GM21528 (cell line): ENCODE data around the gene CTNNA2.

ENCODE experiments used
- ATAC-seq: cut with Tn5 transposase; IDR thresholded peaks from one replicate; pipeline ENCODE4 v1.9.1; 2021; ENCODE audit warnings: mild to moderate bottlenecking, moderate library complexity; ENCODE audit not compliant: unreplicated experiment, low FRiP score

The CTNNA2 gene

GRCh38 chr2:79512442-79513401 is at the start of gene CTNNA2:
TSS of gene CTNNA2 (plus strand) at chr2:79513051.
- no peak for ATAC-seq

GRCh38 chr2:79487399-79487798 is 25.5 kb upstream of the CTNNA2 start:
- no peak for ATAC-seq

DNA sequence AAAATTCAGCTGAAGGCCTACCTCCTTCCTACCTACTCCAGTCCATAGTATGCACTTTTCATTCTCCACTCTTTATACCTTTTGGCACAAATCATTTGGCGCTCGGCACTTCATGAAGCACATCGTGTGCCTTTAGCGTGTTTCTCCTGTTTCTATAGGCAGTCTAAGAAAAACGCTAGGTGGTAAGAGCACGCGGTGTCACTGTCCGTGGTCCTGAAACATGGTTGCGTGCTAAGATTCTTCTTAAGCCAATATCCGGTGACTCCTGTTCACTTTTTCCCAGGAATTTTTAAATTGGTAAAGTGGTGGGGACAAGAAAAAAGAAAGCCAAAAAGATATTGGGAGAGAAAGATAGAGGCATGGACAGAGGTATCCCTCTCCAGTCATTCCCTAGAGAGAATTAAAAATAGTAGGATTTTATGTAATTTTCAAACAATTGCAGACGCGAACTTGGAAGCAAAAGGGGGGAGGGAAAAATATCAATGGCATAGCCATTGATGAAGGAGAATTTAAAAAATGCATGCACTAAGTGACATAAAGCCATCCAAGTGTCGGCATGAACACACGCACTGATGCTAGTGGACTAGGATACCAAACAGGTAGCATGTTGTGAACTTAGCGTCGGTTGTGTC is 1.4 kb upstream of the CTNNA2 start:
- ATAC-seq: no peak

DNA sequence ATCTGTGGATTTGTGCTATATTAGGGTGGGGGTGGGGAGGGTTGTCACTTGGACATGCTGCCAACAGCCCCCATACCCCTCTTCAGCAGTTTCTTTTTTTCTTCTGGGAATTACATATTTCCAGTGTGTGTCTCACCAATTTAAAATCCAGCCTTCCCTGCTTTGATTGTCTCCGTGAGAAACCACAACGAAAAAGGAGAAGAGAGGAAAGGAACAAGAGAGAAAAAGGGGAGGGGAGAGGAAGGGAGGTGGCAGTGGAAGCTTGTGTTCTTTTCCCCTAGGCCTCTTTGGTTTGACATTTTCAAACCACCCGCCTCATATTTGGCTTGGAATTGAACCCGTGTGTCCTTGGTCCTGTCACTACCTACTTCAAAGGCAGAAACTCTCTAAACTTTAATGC is 860 bp downstream of the CTNNA2 start:
- no peak for ATAC-seq

DNA sequence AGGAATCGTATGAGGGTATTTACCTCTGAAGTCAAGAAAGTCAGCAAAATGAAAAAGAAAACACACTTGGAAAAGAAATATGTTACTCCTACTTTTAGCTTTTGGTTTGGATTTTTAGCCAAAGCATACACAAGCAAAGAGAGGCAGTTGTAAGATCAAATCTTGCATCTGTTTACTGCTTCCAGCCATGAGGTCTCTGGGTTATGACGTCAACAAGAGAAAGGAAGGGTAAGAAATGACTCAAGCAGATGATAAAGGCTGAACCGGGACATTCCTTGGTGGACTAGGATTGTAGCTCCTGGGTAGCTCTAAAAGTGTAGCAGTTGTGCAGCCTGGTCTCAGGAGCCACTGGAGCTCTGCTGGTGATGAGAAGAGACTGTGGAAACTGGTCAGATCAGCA is 16.8 kb downstream of the CTNNA2 start:
- ATAC-seq: no peak

- no peak for ATAC-seq
These were observed 17.6 kb downstream of the CTNNA2 start for GRCh38 chr2:79530443-79530842.

DNA sequence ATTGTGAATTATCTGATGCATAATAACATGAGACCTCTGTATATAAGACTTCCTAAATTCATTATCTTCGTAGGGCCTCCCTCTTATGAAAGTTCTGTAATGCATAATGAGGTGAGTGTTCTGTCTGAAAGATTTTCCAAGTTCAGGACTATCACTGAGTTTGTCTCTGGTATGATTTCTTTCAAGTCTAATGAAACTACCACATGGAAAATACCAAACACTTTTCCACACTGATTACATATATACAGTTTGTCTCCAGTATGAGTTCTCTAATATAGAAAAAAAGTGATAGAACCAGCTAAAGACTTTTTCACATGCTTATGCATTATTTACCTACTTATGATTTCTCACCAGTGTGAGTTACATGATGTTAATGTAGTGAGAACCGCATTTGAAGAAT is 34.7 kb downstream of the CTNNA2 start:
- ATAC-seq: no peak

GRCh38 chr2:79552653-79553052 is 39.8 kb downstream of the CTNNA2 start:
- no peak for ATAC-seq

DNA sequence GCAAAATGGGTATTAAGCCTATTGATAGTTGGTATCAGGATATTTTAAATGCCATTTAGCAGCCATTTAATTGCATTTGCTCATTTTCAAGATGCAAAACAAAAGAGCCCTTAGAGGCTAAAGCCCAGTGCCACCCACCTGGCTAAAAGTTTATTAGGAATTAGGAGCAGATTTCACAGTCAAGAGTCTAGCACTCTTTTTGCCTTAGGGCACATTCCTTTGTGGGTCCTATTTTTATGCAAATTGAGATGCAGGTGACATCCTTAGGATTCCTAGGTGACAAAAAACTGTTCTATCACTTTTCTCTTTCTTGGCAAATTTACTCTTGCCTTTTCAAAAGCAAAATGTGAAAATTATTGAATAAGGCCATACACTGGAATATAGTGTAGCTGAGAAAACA is 42.0 kb downstream of the CTNNA2 start:
- ATAC-seq: no peak

GRCh38 chr2:79564065-79564464 is 51.2 kb downstream of the CTNNA2 start:
- ATAC-seq: no peak

DNA sequence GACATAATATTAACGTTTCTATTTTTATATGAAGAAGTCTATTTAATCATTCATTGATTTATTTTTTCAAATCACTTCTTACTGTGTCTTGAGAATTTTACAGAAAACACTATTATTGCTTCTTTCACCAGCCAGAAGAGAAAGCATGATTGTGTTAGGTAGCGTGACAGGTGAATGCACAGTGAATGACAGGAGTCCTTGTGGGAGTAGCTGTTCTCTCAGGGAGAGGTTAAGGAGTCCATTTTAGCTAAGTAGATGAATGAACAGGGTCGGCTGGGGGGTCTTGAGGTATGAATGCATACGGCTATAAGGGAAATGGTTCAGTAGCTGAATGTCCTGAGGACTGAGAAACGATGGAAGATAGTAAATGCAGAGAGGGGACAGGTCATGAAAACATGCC is 56.2 kb downstream of the CTNNA2 start:
- no peak for ATAC-seq

- no peak for ATAC-seq
These were observed 61.2 kb downstream of the CTNNA2 start for GRCh38 chr2:79573895-79574674.

- ATAC-seq: no peak
These were observed 63.6 kb downstream of the CTNNA2 start for GRCh38 chr2:79576451-79576850.

- no peak for ATAC-seq
These were observed 66.1 kb downstream of the CTNNA2 start for GRCh38 chr2:79578952-79579351.

- ATAC-seq: no peak
These were observed 67.3 kb downstream of the CTNNA2 start for GRCh38 chr2:79580175-79580574.

DNA sequence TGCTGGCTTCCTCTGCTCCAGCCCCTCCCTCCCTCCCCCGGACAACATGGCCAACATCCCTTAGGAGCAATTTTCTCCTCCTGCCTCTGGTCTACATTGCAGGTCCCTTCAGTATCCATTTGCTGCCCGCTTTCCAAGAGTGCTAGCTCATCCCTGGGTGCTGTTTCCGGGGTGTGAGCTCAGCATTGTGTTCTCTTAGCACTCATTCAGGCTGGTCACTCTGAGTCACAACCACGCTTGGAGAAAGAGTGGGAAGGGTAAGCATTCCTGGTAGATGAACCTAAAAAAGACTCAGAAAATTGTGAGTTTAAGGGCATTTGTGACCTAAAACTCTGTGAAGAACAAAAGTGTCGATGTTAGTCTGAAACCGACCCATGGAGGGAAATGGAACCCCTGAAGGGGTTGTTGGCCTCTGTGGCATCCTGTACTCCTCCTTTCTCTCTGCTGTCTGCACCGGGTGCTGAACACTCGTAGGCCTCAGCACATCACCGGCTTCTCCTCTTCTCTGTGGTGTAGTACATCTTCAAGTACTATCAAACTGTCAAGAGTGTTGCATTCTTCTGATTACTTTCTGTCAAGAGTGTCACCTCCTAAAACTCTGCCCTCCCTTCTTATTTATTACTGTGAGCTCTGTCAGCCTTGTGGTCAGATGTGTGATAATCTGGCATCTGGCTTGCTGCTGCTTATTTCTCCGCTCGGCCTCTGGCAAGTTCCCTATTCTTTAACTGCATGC is 73.0 kb downstream of the CTNNA2 start:
- ATAC-seq: no peak

- no peak for ATAC-seq
These were observed 78.4 kb downstream of the CTNNA2 start for GRCh38 chr2:79591281-79591680.

DNA sequence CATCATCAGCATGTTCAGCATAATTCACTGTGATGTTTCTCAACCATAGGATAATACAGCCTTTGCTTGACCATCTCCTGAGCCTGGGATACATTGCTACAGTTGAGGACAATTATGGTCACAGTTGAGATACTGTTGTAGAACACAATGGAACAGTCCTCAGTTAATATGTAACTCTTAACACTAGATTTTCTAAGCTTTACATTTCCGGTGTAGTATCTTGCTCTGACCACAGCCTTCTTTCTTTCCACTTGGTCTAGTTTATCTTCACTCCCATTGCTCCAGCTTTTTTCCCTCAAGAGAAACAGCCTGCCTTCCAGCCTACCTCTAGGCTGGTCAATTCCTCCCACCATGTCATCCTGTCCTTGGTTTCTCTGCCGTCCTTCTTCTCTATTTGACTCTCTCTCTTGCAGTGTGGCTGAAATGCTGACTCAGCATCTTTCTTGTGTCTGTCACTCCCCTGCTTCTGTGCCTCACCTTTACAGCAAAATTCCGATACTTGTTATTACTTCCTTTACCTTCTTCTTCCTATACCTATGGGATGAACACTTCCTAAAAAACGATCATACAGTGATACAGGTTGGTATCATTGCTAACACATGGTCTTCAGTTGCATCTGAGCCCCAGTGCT is 80.5 kb downstream of the CTNNA2 start:
- no peak for ATAC-seq

DNA sequence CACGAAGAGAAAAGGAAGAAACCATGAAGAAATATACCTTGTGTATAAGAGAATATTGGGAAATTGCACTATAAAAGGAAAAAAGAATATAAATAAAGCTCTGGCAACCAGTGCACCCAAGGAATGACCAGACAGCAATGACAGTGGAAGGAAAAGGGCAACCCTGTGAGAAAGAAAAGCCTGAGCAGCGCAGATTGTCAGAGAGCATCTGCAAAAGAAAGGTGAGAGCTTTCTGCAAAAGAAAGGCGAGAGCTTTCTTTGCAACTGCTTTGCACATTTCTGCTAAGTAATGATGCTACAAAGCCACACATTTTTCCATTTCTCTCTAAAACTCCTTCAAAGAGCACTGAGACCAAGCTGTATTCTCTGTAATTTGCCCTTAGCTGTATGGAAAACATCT is 83.6 kb downstream of the CTNNA2 start:
- ATAC-seq: no peak

DNA sequence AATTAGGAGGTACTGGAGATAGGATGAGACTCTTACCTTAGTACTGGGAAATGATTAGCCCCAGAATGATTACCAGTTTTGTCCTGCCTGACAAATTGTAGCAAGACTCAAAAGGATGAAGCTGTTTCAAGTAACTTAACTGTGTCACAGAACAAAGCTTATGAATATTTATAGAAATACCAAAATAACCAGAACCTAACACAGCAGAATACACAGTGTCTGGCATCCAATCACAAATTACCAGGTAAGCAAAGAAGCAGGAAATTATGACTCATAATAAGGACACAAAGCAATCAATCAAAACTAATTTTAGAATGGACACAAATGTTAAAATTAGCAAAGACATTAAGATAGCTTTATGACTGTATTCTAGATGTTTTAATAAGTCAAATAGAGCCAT is 91.9 kb downstream of the CTNNA2 start:
- ATAC-seq: no peak
